Neural cell (in vitro differentiated cells): Measurements from ENCODE around the gene KCNT1.

Source experiments
- EP300 ChIP-seq: fragments of 450-650 bp; conservative IDR thresholded peaks from 2 replicates; pipeline ENCODE4 v1.6.1; 2014; ENCODE audit warnings: antibody characterized with exemption, mild to moderate bottlenecking, moderate library complexity; ENCODE audit not compliant: poor library complexity, severe bottlenecking
- POLR2AphosphoS5 ChIP-seq: IDR thresholded peaks from 2 replicates; pipeline ENCODE4 v1.6.1; 2012
- SMC3 ChIP-seq: fragments of 450-650 bp; conservative IDR thresholded peaks from 2 replicates; pipeline ENCODE4 v1.6.1; 2014; ENCODE audit warnings: antibody characterized with exemption, mild to moderate bottlenecking, moderate library complexity; ENCODE audit not compliant: poor library complexity
- TAF1 ChIP-seq: IDR thresholded peaks from 2 replicates; pipeline ENCODE4 v1.6.1; 2012; ENCODE audit warnings: low read depth
- TF ChIP-seq, protein P1 (sequence below): fragments of 450-650 bp; IDR thresholded peaks from 2 replicates; pipeline ENCODE4 v1.5.1; 2014; ENCODE audit warnings: antibody characterized with exemption, mild to moderate bottlenecking, moderate library complexity; ENCODE audit not compliant: poor library complexity, severe bottlenecking

DNA sequence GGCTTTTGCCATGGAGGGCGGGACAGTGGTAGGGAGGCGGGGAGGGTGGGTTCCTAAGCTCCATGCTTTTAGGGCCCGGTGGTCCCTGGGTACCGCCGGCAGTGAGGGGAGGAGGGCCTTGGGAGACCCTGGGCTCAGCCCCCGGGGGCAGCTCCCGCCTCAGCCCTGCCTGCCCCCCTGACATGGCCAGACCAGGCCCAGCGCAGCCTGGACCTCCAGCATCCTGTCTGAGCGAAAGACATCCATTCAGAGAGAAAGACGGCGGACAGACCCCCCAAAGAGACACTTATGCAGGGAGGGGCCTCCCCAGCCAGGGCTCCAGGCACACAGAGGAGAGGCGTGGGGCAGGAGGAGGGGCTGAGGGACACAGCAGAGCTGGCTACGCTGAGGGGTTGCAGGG lies 45.3 kb downstream of the KCNT1 start:
- TF ChIP-seq EP300 (no peak), SMC3 (no peak), TAF1 (no peak), POLR2AphosphoS5 (no peak)
- TF ChIP-seq, protein P1, sequence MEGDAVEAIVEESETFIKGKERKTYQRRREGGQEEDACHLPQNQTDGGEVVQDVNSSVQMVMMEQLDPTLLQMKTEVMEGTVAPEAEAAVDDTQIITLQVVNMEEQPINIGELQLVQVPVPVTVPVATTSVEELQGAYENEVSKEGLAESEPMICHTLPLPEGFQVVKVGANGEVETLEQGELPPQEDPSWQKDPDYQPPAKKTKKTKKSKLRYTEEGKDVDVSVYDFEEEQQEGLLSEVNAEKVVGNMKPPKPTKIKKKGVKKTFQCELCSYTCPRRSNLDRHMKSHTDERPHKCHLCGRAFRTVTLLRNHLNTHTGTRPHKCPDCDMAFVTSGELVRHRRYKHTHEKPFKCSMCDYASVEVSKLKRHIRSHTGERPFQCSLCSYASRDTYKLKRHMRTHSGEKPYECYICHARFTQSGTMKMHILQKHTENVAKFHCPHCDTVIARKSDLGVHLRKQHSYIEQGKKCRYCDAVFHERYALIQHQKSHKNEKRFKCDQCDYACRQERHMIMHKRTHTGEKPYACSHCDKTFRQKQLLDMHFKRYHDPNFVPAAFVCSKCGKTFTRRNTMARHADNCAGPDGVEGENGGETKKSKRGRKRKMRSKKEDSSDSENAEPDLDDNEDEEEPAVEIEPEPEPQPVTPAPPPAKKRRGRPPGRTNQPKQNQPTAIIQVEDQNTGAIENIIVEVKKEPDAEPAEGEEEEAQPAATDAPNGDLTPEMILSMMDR: no peak
